WI38 (cell line): ENCODE measurements around the gene UNC13D.

Source experiments
- H3K4me3 ChIP-seq: 2 replicates; pipeline ENCODE4 v1.5.1; 2011; ENCODE audit warnings: low read depth, mild to moderate bottlenecking, control low read depth, low read length
- CTCF ChIP-seq: IDR thresholded peaks from 2 replicates; pipeline ENCODE4 v1.5.1; 2012; ENCODE audit warnings: low read depth, mild to moderate bottlenecking, control low read depth, low read length

The UNC13D gene

GRCh38 chr17:75876938-75877751 lies 32.9 kb upstream of the UNC13D start:
- no peak for TF ChIP-seq CTCF

GRCh38 chr17:75876190-75876937 lies 32.2 kb upstream of the UNC13D start:
- peak overlapping the region; percentile 57 for H3K4me3 ChIP-seq
- TF ChIP-seq CTCF, result no peak

More at GRCh38 chr17:75876938-75877751, 32.9 kb upstream of the UNC13D start:
- H3K4me3 ChIP-seq, result peak overlapping the region; percentile 57

- no peak for TF ChIP-seq CTCF
- H3K4me3 ChIP-seq, result no peak overlapping the region
Measured at GRCh38 chr17:75875940-75876189, 31.7 kb upstream of the UNC13D start.

- no peak for TF ChIP-seq CTCF
- H3K4me3 ChIP-seq, result no peak overlapping the region
Measured at GRCh38 chr17:75875182-75875939, 31.2 kb upstream of the UNC13D start.

- H3K4me3 ChIP-seq, result no peak overlapping the region
- no peak for TF ChIP-seq CTCF
Measured at GRCh38 chr17:75874323-75875181, 30.3 kb upstream of the UNC13D start.

GRCh38 chr17:75873587-75874322 lies 29.6 kb upstream of the UNC13D start:
- no peak for TF ChIP-seq CTCF
- no peak overlapping the region for H3K4me3 ChIP-seq
